Brain microvascular endothelial cell (primary cell): ENCODE measurements around the gene RERE.

Source experiments
- DNase-seq: peaks from one replicate; pipeline ENCODE4 v3.0.0-alpha.2; 2020
- H3K27ac ChIP-seq: fragments of 250-450 bp; sonication (Bioruptor Pico); 2 replicates; pipeline ENCODE4 v1.5.1; 2020; ENCODE audit warnings: mild to moderate bottlenecking, moderate library complexity
- H3K27me3 ChIP-seq: fragments of 250-450 bp; sonication (Bioruptor Pico); replicated peaks from 2 replicates; pipeline ENCODE4 v1.5.1; 2020; ENCODE audit warnings: mild to moderate bottlenecking
- H3K36me3 ChIP-seq: fragments of 250-450 bp; sonication (Bioruptor Pico); replicated peaks from 2 replicates; pipeline ENCODE4 v1.5.1; 2020; ENCODE audit warnings: mild to moderate bottlenecking
- H3K4me3 ChIP-seq: 2 replicates; pipeline ENCODE4 v1.5.1; 2011; ENCODE audit warnings: low read depth, mild to moderate bottlenecking, control low read depth, low read length, moderate library complexity
- in situ Hi-C: cut with HindIII; loops from 2 replicates; pipeline ENCODE4 v1.10.0; 2017; ENCODE audit warnings: low sequenced_read_pairs, low pct_ligation_motif_present
- TF ChIP-seq, protein P1 (sequence below): IDR thresholded peaks from 2 replicates; pipeline ENCODE4 v1.5.1; 2011; ENCODE audit warnings: low read depth, mild to moderate bottlenecking, moderate library complexity, low read length, control low read depth, inconsistent platforms; ENCODE audit errors: missing control alignments

The RERE gene

GRCh38 chr1:8814865-8815264 is 2.6 kb downstream of the RERE start:
- no peak for DNase-seq
- H3K27ac ChIP-seq = no peak overlapping the region
- no peaks in the 10 kb centered on the region for H3K27me3 ChIP-seq
- TF ChIP-seq, protein P1, sequence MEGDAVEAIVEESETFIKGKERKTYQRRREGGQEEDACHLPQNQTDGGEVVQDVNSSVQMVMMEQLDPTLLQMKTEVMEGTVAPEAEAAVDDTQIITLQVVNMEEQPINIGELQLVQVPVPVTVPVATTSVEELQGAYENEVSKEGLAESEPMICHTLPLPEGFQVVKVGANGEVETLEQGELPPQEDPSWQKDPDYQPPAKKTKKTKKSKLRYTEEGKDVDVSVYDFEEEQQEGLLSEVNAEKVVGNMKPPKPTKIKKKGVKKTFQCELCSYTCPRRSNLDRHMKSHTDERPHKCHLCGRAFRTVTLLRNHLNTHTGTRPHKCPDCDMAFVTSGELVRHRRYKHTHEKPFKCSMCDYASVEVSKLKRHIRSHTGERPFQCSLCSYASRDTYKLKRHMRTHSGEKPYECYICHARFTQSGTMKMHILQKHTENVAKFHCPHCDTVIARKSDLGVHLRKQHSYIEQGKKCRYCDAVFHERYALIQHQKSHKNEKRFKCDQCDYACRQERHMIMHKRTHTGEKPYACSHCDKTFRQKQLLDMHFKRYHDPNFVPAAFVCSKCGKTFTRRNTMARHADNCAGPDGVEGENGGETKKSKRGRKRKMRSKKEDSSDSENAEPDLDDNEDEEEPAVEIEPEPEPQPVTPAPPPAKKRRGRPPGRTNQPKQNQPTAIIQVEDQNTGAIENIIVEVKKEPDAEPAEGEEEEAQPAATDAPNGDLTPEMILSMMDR = no peak
- no peak overlapping the region for H3K4me3 ChIP-seq
- in situ Hi-C loops = no loop called here
- no peaks in the 10 kb centered on the region for H3K36me3 ChIP-seq

- Histone ChIP-seq H3K27ac (no peak overlapping the region), H3K36me3 (no peaks in the 10 kb centered on the region), H3K4me3 (no peak overlapping the region), H3K27me3 (no peaks in the 10 kb centered on the region)
- no peak for DNase-seq
- in situ Hi-C loops = no loop called here
- TF ChIP-seq, protein P1 = no peak
Observed at GRCh38 chr1:8813991-8814390, 3.4 kb downstream of the RERE start.

DNA sequence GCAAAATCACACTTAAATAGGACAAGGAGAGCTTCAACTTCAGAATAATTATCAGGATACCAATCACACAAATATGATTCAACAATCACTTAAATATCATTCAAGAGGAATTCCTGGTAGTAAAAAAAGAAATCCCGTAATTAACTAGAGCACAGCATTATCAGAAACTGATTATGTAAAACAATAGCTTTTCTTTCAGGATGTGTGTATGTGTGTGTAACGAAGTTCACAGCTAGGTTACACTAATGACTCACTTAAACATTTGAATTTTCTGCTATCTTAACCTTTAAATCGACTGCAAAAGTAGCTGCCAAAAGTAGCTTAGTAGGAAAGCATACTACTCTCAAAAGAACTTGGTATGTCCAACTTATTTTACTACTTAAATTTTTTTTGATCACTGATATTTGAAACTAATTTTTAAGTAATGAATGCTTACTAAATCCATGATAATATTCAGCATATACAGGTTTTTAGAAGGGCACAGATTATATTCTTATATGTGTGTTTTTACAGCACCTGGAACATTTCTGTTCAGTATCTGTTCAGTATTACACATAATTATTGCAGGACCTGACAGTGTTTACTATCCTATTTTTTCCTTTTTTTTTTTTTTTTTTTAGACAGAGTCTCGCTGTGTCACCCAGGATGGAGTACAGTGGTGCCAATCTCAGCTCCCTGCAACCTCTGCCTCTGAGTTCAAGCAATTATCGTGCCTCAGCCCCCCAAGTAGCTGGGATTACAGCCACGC is 4.2 kb downstream of the RERE start:
- DNase-seq = no peak
- H3K27me3 ChIP-seq = no peaks in the 10 kb centered on the region
- H3K4me3 ChIP-seq = no peak overlapping the region
- no peak overlapping the region for H3K27ac ChIP-seq
- in situ Hi-C loops = no loop called here
- H3K36me3 ChIP-seq = no peaks in the 10 kb centered on the region
- TF ChIP-seq, protein P1 = no peak

- Histone ChIP-seq H3K27me3 (no peaks in the 10 kb centered on the region), H3K4me3 (no peak overlapping the region), H3K36me3 (no peaks in the 10 kb centered on the region), H3K27ac (no peak overlapping the region)
- in situ Hi-C loops = no loop called here
- TF ChIP-seq, protein P1 = no peak
- no peak for DNase-seq
Observed at GRCh38 chr1:8812081-8812480, 5.4 kb downstream of the RERE start.

DNA sequence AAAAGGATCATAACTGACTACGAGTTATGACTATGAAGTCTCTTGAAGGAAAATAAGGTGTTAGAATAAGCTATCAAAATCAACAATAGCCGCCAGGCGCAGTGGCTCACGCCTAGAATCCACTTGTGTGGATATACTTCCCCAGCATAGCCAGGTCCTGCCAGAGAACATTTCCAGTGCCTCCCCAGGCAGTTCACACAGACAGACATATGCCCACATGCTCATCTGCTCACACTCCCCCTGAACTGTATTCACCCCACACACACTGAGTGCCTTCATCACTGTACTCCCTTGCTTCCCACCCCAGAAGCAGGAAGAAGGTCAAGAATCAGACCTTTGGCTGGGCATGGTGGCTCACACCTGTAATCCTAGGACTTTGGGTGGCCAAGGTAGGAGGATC is 6.5 kb downstream of the RERE start:
- in situ Hi-C loops = no loop called here
- H3K36me3 ChIP-seq = no peaks in the 10 kb centered on the region
- H3K4me3 ChIP-seq = no peak overlapping the region
- H3K27me3 ChIP-seq = no peaks in the 10 kb centered on the region
- DNase-seq = no peak
- TF ChIP-seq, protein P1 = no peak
- no peak overlapping the region for H3K27ac ChIP-seq

GRCh38 chr1:8809342-8809736 is 8.1 kb downstream of the RERE start:
- no peaks in the 10 kb centered on the region for H3K27me3 ChIP-seq
- no peak for DNase-seq
- no peaks in the 10 kb centered on the region for H3K36me3 ChIP-seq
- no peak overlapping the region for H3K4me3 ChIP-seq
- in situ Hi-C loops = no loop called here
- TF ChIP-seq, protein P1 = no peak
- no peak overlapping the region for H3K27ac ChIP-seq
